Germinal center (tissue), 1 donor: ENCODE results near the gene EIF5AL1.
"Not testable (repeated sequence)": the region's sequence is repeated elsewhere in the genome, so short reads cannot be mapped to it uniquely, and the experiment has no call there.

Experiments
- DNase-seq: peaks from one replicate; pipeline ENCODE4 v3.0.0; 2012; ENCODE audit warnings: mixed read lengths, low spot score

EIF5AL1 gene

GRCh38 chr10:79509934-79510508, 2.3 kb upstream of the EIF5AL1 start:
- not testable (repeated sequence) for DNase-seq

- not testable (repeated sequence) for DNase-seq
These were observed 4.3 kb downstream of the EIF5AL1 start for GRCh38 chr10:79516532-79517205.

GRCh38 chr10:79517567-79517966, 5.2 kb downstream of the EIF5AL1 start:
- not testable (repeated sequence) for DNase-seq

GRCh38 chr10:79521751-79522150, 9.4 kb downstream of the EIF5AL1 start:
- not testable (repeated sequence) for DNase-seq

- not testable (repeated sequence) for DNase-seq
These were observed 10.1 kb downstream of the EIF5AL1 start for GRCh38 chr10:79522464-79522863.

GRCh38 chr10:79523157-79523853, 11.0 kb downstream of the EIF5AL1 start:
- not testable (repeated sequence) for DNase-seq

GRCh38 chr10:79525049-79525710, 12.8 kb downstream of the EIF5AL1 start:
- not testable (repeated sequence) for DNase-seq

GRCh38 chr10:79528261-79528660, 15.9 kb downstream of the EIF5AL1 start:
- DNase-seq: not testable (repeated sequence)

- DNase-seq: not testable (repeated sequence)
These were observed 21.0 kb downstream of the EIF5AL1 start for GRCh38 chr10:79533142-79533902.

GRCh38 chr10:79533903-79534175, 21.5 kb downstream of the EIF5AL1 start:
- DNase-seq: not testable (repeated sequence)

GRCh38 chr10:79538311-79538710, 26.0 kb downstream of the EIF5AL1 start:
- not testable (repeated sequence) for DNase-seq

GRCh38 chr10:79540930-79541329, 28.6 kb downstream of the EIF5AL1 start:
- DNase-seq: not testable (repeated sequence)

- DNase-seq: no peak
These were observed 30.3 kb downstream of the EIF5AL1 start for GRCh38 chr10:79542626-79543025.

GRCh38 chr10:79544408-79544807, 32.1 kb downstream of the EIF5AL1 start:
- not testable (repeated sequence) for DNase-seq

GRCh38 chr10:79544926-79545659, 32.8 kb downstream of the EIF5AL1 start:
- not testable (repeated sequence) for DNase-seq

- not testable (repeated sequence) for DNase-seq
These were observed 34.8 kb downstream of the EIF5AL1 start for GRCh38 chr10:79547128-79547527.

GRCh38 chr10:79547973-79548372, 35.6 kb downstream of the EIF5AL1 start:
- DNase-seq: no peak

GRCh38 chr10:79552143-79552542, 39.8 kb downstream of the EIF5AL1 start:
- DNase-seq: no peak

GRCh38 chr10:79555354-79556309, 43.3 kb downstream of the EIF5AL1 start:
- DNase-seq: no peak

- not testable (repeated sequence) for DNase-seq
These were observed 44.6 kb downstream of the EIF5AL1 start for GRCh38 chr10:79556961-79557360.
